ENCODE data around the gene TNFRSF8.

TNFRSF8 gene

DNA sequence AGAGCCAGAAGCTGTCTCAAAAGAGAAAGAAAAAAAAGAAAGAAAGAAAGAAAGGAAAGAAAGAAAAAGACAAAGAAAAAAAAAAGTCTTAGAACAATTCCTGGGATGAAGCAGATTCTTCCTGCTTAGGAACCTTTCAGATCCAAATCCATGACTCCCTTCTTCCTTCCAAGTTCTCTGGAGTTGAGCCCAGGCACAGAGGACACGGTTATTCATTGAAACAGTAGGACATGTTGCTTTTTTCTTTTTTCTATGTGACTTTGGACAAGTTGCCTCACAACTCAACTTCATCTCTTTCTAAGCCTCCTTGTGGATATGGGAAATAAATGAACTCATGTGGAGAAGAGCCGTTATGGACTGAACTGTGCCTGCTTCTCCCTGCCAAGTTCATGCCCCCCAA, 14.7 kb upstream of the TNFRSF8 start:
- no peak for DNase-seq (ENCODE audit: low read depth)
- H3K4me3 ChIP-seq (ENCODE audit: low read depth, low read length), result no peak overlapping the region
- TF ChIP-seq, protein P1, sequence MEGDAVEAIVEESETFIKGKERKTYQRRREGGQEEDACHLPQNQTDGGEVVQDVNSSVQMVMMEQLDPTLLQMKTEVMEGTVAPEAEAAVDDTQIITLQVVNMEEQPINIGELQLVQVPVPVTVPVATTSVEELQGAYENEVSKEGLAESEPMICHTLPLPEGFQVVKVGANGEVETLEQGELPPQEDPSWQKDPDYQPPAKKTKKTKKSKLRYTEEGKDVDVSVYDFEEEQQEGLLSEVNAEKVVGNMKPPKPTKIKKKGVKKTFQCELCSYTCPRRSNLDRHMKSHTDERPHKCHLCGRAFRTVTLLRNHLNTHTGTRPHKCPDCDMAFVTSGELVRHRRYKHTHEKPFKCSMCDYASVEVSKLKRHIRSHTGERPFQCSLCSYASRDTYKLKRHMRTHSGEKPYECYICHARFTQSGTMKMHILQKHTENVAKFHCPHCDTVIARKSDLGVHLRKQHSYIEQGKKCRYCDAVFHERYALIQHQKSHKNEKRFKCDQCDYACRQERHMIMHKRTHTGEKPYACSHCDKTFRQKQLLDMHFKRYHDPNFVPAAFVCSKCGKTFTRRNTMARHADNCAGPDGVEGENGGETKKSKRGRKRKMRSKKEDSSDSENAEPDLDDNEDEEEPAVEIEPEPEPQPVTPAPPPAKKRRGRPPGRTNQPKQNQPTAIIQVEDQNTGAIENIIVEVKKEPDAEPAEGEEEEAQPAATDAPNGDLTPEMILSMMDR (IDR thresholded peaks at IDR 0.05; ENCODE audit: low read depth, low read length, missing control alignments), result no peak

- H3K4me3 ChIP-seq (ENCODE audit: low read depth, low read length), result no peak overlapping the region
- DNase-seq (ENCODE audit: low read depth), result no peak
- TF ChIP-seq, protein P1 (IDR thresholded peaks at IDR 0.05; ENCODE audit: low read depth, low read length, missing control alignments), result peak; percentile 45
Measured at GRCh38 chr1:12049616-12050015, 13.5 kb upstream of the TNFRSF8 start.

DNA sequence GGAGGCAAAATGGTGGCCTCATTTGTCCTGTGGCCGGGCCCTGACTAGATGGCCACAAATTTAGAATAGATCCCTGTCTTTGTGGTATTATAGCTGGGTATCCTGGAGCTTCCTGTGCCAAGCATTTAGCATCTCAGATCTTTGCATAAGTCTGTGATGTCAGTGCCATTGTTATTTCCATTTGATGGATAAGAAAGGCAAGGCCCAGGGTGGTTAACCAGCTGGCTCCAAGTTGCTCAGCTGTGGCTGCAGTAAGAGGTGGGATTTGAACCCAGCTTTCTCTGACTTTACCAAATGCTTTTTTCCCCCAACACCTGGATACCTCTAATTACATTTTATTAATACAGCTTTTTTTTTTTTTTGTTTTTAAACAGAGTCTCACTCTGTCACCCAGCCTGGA, 11.7 kb upstream of the TNFRSF8 start:
- no peak overlapping the region for H3K4me3 ChIP-seq (ENCODE audit: low read depth, low read length)
- DNase-seq (ENCODE audit: low read depth), result no peak
- TF ChIP-seq, protein P1 (IDR thresholded peaks at IDR 0.05; ENCODE audit: low read depth, low read length, missing control alignments), result no peak

GRCh38 chr1:12052008-12052573, 11.0 kb upstream of the TNFRSF8 start:
- H3K4me3 ChIP-seq (ENCODE audit: low read depth, low read length), result peak overlapping the region; percentile 22
- TF ChIP-seq, protein P1 (IDR thresholded peaks at IDR 0.05; ENCODE audit: low read depth, low read length, missing control alignments), result no peak
- peak; percentile 92 for DNase-seq (ENCODE audit: low read depth)

DNA sequence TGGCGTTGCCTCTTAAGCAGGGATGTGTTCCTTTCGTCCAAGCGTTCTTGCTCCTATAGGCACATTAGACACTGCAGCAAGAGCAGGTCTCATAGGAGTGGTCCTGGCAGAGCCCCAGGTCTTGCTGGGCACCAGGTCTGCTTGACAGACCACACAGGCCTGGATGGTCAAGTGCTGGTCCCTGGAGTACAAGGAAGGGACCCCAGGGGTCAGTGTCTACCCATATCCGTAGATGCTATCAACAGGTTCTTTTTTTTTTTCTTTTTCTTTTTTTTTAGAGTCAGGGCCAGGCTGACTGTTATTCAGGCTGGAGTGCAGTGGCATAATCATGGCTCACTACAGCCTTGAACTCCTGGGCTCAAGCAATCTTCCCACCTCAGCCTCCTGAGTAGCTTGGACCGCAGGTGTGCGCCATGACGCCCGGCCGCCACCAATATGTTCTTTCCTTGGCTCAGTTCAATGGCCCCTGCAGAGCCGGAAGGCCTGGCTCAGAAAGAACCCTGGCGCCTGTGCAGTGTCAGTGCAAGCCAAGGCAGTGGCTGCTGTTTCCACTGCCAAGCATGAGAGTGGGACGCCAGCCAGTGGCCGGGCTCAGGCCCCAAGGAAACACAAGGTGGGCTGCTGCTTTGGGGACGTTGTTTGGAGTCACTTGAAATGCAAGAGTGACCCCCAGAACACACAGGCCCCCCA, 10.0 kb upstream of the TNFRSF8 start:
- H3K4me3 ChIP-seq (ENCODE audit: low read depth, low read length), result no peak overlapping the region
- no peak for DNase-seq (ENCODE audit: low read depth)
- TF ChIP-seq, protein P1 (IDR thresholded peaks at IDR 0.05; ENCODE audit: low read depth, low read length, missing control alignments), result peak; percentile 26

GRCh38 chr1:12053752-12054548, 9.2 kb upstream of the TNFRSF8 start:
- no peak overlapping the region for H3K4me3 ChIP-seq (ENCODE audit: low read depth, low read length)
- TF ChIP-seq, protein P1 (IDR thresholded peaks at IDR 0.05; ENCODE audit: low read depth, low read length, missing control alignments), result no peak
- DNase-seq (ENCODE audit: low read depth), result peak; percentile 68

Data from GM12864 (cell line).